Panc1 (cell line): Measurements from ENCODE around the gene NOS1AP. TPM values are rescaled to one million over a fixed set of nuclear protein-coding genes. Genes with fewer than 3 reads are reported as not detected.

Experiments
- ATAC-seq: fragments of 200-7000 bp; cut with Tn5 transposase; 2 replicates; pipeline ENCODE4 v1.9.1; 2020; ENCODE audit warnings: mild to moderate bottlenecking, moderate library complexity
- BruUV-seq: library from RNA; stranded (reverse); fragments of 400-500 nt; replicated peaks from 2 replicates; lab custom pipeline; 2021; lab: Mats Ljungman, UMichigan
- CTCF ChIA-PET: fragments of 300-600 bp; sonication (Branson Sonifier 250); formaldehyde crosslinking; loops from one replicate; lab custom pipeline; 2022; ENCODE audit warnings: antibody characterized with exemption; lab: Charles Lee
- POLR2A ChIA-PET: fragments of 300-600 bp; sonication (Branson Sonifier 250); formaldehyde crosslinking; loops from one replicate; lab custom pipeline; 2022; ENCODE audit warnings: antibody characterized with exemption; lab: Charles Lee
- DNase-seq: peaks from one replicate; pipeline ENCODE4 v3.0.0-alpha.2; 2010; ENCODE audit warnings: low read depth, low spot score
- H3K27ac ChIP-seq: 2 replicates; pipeline ENCODE4 v1.5.1; 2011; ENCODE audit warnings: mild to moderate bottlenecking, low read length, inconsistent platforms
- H3K27me3 ChIP-seq: fragments of 200-500 bp; sonication (Bioruptor generic); 2 replicates; pipeline ENCODE4 v1.6.0; 2014; ENCODE audit warnings: low read length, inconsistent platforms; ENCODE audit not compliant: control insufficient read depth, insufficient read depth
- H3K36me3 ChIP-seq: fragments of 200-500 bp; sonication (Bioruptor generic); 2 replicates; pipeline ENCODE4 v1.5.1; 2014; ENCODE audit warnings: inconsistent platforms, mild to moderate bottlenecking, low read length, moderate library complexity; ENCODE audit not compliant: control insufficient read depth, insufficient read depth
- H3K4me1 ChIP-seq: 2 replicates; pipeline ENCODE4 v1.5.1; 2011; ENCODE audit warnings: inconsistent platforms, mild to moderate bottlenecking, low read length, moderate library complexity; ENCODE audit not compliant: control insufficient read depth, insufficient read depth
- H3K4me3 ChIP-seq, 2 experiments: 2 replicates each; pipeline ENCODE4 v1.5.1; 2011 to 2012; ENCODE audit warnings: low read depth in 2 of 2, low read length in 2 of 2, mild to moderate bottlenecking in 2 of 2, inconsistent platforms in 1 of 2, moderate library complexity in 1 of 2
- H3K9me3 ChIP-seq: fragments of 200-500 bp; sonication (Bioruptor generic); 2 replicates; pipeline ENCODE4 v1.5.1; 2014; ENCODE audit warnings: low read depth, mild to moderate bottlenecking, inconsistent platforms, low read length, moderate library complexity; ENCODE audit not compliant: control insufficient read depth, insufficient read depth
- CTCF ChIP-seq: fragments of 450-650 bp; IDR thresholded peaks from 2 replicates; pipeline ENCODE4 v1.5.1; 2017; ENCODE audit warnings: mild to moderate bottlenecking
- POLR2AphosphoS5 ChIP-seq: IDR thresholded peaks from 2 replicates; pipeline ENCODE4 v1.6.1; 2012; ENCODE audit warnings: mild to moderate bottlenecking, low read depth, low read length, moderate library complexity
- SIN3A ChIP-seq: IDR thresholded peaks from 2 replicates; pipeline ENCODE4 v1.6.1; 2012; ENCODE audit warnings: low read depth, mild to moderate bottlenecking, low read length, moderate library complexity, borderline replicate concordance; ENCODE audit not compliant: insufficient read depth
- TCF7L2 ChIP-seq: IDR thresholded peaks from 2 replicates; pipeline ENCODE4 v1.6.1; 2011; ENCODE audit warnings: mild to moderate bottlenecking, low read depth, low read length, inconsistent platforms
- in situ Hi-C: cut with HindIII; loops from 2 replicates; pipeline ENCODE4 v1.10.0; 2016; ENCODE audit warnings: low sequenced_read_pairs, low pct_unique_long_range_greater_than_20kb
- intact Hi-C: fragments of 100-400 bp; cut with micrococcal nuclease; formaldehyde crosslinking; loops from one replicate; pipeline ENCODE4 v1.10.0; 2022; ENCODE audit not compliant: unreplicated experiment
- total RNA-seq: library from RNA; stranded (reverse); gene quantifications from one replicate; pipeline ENCODE4 v1.2.1, GENCODE V29; 2021; ENCODE audit not compliant: unreplicated experiment
- TF ChIP-seq, protein P1 (sequence below), 2 experiments: IDR thresholded peaks; 2 replicates each; pipeline ENCODE4 v1.6.1; 2011 to 2012; ENCODE audit warnings: low read depth in 2 of 2, control low read depth in 1 of 2, low read length in 1 of 2, mild to moderate bottlenecking in 1 of 2, moderate library complexity in 1 of 2; ENCODE audit not compliant: insufficient read depth in 1 of 2

NOS1AP gene
- total RNA-seq, 1 experiment from 2014 or later: 27.9 TPM

DNA sequence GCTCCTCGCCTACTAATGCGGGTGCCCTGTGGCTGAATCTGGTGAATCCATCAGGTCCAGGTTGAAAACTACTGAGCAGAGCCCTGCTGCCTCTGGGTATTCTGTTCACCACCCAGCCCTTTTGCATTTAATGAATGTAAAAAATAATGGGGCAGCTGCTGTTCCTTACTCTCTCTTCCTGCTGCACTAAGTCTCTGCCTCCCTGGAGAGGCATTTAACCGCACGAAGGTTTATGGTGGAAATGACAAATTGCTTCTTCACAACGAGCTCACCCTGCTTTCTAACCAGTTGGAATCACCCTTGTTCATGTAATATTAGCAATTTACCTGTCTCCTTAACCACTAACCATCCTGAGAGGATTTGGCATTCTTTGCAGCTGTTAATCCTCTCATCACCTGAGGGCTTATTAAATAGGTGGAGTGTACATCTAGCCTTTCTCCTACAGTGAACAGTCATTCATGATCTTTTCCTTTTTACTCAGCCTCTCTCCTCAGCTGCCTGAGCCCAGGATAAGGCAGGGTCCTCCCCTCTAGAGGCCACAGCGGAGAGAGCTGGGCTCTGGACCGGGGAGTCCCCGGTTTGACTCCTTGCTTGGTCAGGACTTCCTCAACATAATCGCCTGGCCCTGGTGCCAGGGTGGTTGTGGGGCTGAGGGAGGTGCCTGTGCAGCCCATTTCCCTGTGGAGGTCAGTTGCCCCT is 97.6 kb downstream of the NOS1AP start:
- intact Hi-C loops: no loop called here
- in situ Hi-C loops: no loop called here
- no peak; the same call in 1 of the 2 replicates for ATAC-seq
- ChIA-PET POLR2A (no interaction called here), CTCF (no interaction called here)
- no peak for DNase-seq
- TF ChIP-seq, protein P1, sequence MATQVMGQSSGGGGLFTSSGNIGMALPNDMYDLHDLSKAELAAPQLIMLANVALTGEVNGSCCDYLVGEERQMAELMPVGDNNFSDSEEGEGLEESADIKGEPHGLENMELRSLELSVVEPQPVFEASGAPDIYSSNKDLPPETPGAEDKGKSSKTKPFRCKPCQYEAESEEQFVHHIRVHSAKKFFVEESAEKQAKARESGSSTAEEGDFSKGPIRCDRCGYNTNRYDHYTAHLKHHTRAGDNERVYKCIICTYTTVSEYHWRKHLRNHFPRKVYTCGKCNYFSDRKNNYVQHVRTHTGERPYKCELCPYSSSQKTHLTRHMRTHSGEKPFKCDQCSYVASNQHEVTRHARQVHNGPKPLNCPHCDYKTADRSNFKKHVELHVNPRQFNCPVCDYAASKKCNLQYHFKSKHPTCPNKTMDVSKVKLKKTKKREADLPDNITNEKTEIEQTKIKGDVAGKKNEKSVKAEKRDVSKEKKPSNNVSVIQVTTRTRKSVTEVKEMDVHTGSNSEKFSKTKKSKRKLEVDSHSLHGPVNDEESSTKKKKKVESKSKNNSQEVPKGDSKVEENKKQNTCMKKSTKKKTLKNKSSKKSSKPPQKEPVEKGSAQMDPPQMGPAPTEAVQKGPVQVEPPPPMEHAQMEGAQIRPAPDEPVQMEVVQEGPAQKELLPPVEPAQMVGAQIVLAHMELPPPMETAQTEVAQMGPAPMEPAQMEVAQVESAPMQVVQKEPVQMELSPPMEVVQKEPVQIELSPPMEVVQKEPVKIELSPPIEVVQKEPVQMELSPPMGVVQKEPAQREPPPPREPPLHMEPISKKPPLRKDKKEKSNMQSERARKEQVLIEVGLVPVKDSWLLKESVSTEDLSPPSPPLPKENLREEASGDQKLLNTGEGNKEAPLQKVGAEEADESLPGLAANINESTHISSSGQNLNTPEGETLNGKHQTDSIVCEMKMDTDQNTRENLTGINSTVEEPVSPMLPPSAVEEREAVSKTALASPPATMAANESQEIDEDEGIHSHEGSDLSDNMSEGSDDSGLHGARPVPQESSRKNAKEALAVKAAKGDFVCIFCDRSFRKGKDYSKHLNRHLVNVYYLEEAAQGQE (IDR thresholded peaks at IDR 0.05; ENCODE audit: insufficient read depth in 1 of 2, low read depth in 2 of 2, low read length in 1 of 2): no peak
- TF ChIP-seq TCF7L2: no peak
- no peak for TF ChIP-seq CTCF
- TF ChIP-seq SIN3A: no peak
- TF ChIP-seq POLR2AphosphoS5: no peak
- H3K27ac ChIP-seq: peak overlapping the region; percentile 71
- H3K4me1 ChIP-seq: peaks cover 75% of the 10 kb centered on the region
- no peaks in the 10 kb centered on the region for H3K27me3 ChIP-seq
- H3K4me3 ChIP-seq: no peak overlapping the region
- no peaks in the 10 kb centered on the region for H3K9me3 ChIP-seq
- no TSS peak for BruUV-seq
- H3K36me3 ChIP-seq: no peaks in the 10 kb centered on the region

- H3K4me1 ChIP-seq: peaks cover 63% of the 10 kb centered on the region
- no peaks in the 10 kb centered on the region for H3K9me3 ChIP-seq
- no peak for TF ChIP-seq POLR2AphosphoS5
- TF ChIP-seq, protein P1 (IDR thresholded peaks at IDR 0.05; ENCODE audit: insufficient read depth in 1 of 2, low read depth in 2 of 2, low read length in 1 of 2): no peak
- no peak for TF ChIP-seq SIN3A
- TF ChIP-seq CTCF: no peak
- no peak for TF ChIP-seq TCF7L2
- no peak for DNase-seq
- ATAC-seq: no peak
- intact Hi-C loops: no loop called here
- in situ Hi-C loops: no loop called here
- BruUV-seq: no TSS peak
- ChIA-PET CTCF (interaction anchor here (0.7 kb wide), 1 partner anchor 20 kb away, joined by 3 read pairs; no protein-coding TSS in a partner anchor), POLR2A (no interaction called here)
- no peaks in the 10 kb centered on the region for H3K36me3 ChIP-seq
- H3K27ac ChIP-seq: peak overlapping the region; percentile 71; the same call in 1 of the 2 replicates
- H3K27me3 ChIP-seq: no peaks in the 10 kb centered on the region
- no peak overlapping the region for H3K4me3 ChIP-seq
Measured at GRCh38 chr1:162168261-162168660, 98.8 kb downstream of the NOS1AP start.
